ENCODE results near the gene RPS6KA4. TPM values are rescaled to one million over a fixed set of nuclear protein-coding genes. Genes with fewer than 3 reads are reported as not detected.

RPS6KA4 gene
- total RNA-seq, 1 experiment from 2014 or later, result 67.3 TPM

- ChIA-PET POLR2A (interaction anchor here (1.4 to 1.6 kb wide), 2 partner anchors 10 to 35 kb away, joined by 5 to 7 read pairs; partner anchors contain the start of genes PRDX5 and TRMT112), CTCF (interaction anchor here (6.2 kb wide), 1 partner anchor 20 kb away, joined by 46 read pairs; no protein-coding TSS in a partner anchor)
Observed at GRCh38 chr11:64352099-64352994, 6.6 kb upstream of the RPS6KA4 start.

More at GRCh38 chr11:64352099-64352994, 6.6 kb upstream of the RPS6KA4 start:
- no peak overlapping the region for H3K4me2 ChIP-seq (ENCODE audit: low read length)
- H2AFZ ChIP-seq (ENCODE audit: low read depth, low read length, poor library complexity, severe bottlenecking), result no peak overlapping the region
- TF ChIP-seq TCF7L2 (IDR thresholded peaks at IDR 0.05; ENCODE audit: borderline replicate concordance, extremely low read depth, insufficient read depth, insufficient read length), result no peak
- TF ChIP-seq REST (IDR thresholded peaks at IDR 0.05; ENCODE audit: low read depth), result no peak
- RAD21 ChIA-PET (ENCODE audit: low non-redundant PET in 1 of 2, low total read pairs in 2 of 2, uncharacterized antibody in 2 of 2, unreplicated experiment in 2 of 2), result interaction anchor here (1.0 to 1.9 kb wide), 2 partner anchors 34 to 35 kb away, joined by 3 to 4 read pairs; partner anchors contain the start of genes PRDX5 (in 2 of the 2) and TRMT112 (in 1 of the 2)
- ATAC-seq (no peak), DNase-seq (ENCODE audit: low read depth, low spot score) (no peak)
- H3K79me2 ChIP-seq (ENCODE audit: insufficient read depth, low read length), result no peaks in the 10 kb centered on the region
- H3K9me3 ChIP-seq (ENCODE audit: control insufficient read depth in 1 of 2, insufficient read depth in 1 of 2, low read depth in 1 of 2, low read length in 2 of 2), result no peaks in the 10 kb centered on the region
- intact Hi-C loops (cut with micrococcal nuclease), result no loop called here
- BruUV-seq (replicated peaks), result no TSS peak
- no peak overlapping the region for H3K9ac ChIP-seq (ENCODE audit: low read length)
- no peaks in the 10 kb centered on the region for H4K20me1 ChIP-seq (ENCODE audit: insufficient read depth)
- H3K27ac ChIP-seq (ENCODE audit: low read depth, low read length), result no peak overlapping the region
- no peak overlapping the region for H3K4me3 ChIP-seq (replicated peaks in 1 of 2; ENCODE audit: low read depth in 1 of 2, low read length in 2 of 2)
- H3K4me1 ChIP-seq (ENCODE audit: control insufficient read depth in 1 of 2, insufficient read depth in 2 of 2, low read length in 2 of 2), result peaks cover 15 to 35% of the 10 kb centered on the region in 2 experiments
- no peaks in the 10 kb centered on the region for H3K27me3 ChIP-seq (ENCODE audit: insufficient read depth, low read length)
- no peaks in the 10 kb centered on the region for H3K36me3 ChIP-seq (ENCODE audit: control insufficient read depth in 1 of 2, insufficient read depth in 2 of 2, low read length in 2 of 2)
- H3K9me2 ChIP-seq (ENCODE audit: insufficient read depth), result no peaks in the 10 kb centered on the region

Measured in HCT116 (cell line).